NOMO-1 treated with DMSO at 0.1 percent for 48 hours (cell line): ENCODE data around the gene TNFRSF17.

Source experiments
- DNase-seq: peaks from one replicate; lab custom pipeline; 2025; ENCODE audit not compliant: unreplicated experiment; lab: John Stamatoyannopoulos, UW

TNFRSF17 gene

GRCh38 chr16:12000032-12000431 is 35.0 kb downstream of the TNFRSF17 start:
- DNase-seq = no peak

- DNase-seq = no peak
Measured at GRCh38 chr16:12002447-12003006, 37.5 kb downstream of the TNFRSF17 start.

- DNase-seq = no peak
Measured at GRCh38 chr16:12006637-12007036, 41.6 kb downstream of the TNFRSF17 start.

- no peak for DNase-seq
Measured at GRCh38 chr16:12009462-12009861, 44.5 kb downstream of the TNFRSF17 start.

DNA sequence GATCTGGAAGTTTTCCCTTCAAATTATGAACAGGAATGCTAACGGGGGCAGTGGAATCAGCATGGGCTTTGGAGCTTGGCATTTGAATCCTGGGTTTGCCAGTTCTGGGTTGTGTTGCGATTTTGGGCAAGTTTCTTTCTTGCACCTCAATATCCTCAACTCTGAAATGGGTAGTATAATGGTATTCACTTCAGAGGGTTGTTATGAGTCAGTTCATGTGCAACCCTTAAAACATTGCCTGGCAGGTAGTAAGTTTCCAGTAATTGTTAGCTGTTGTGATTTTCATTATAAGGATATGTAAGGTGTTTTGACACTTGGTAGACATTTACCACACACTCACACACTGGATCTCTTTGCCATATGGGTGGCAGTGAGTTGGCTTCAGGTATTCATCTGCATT is 44.9 kb downstream of the TNFRSF17 start:
- no peak for DNase-seq

GRCh38 chr16:12010388-12011251 is 45.6 kb downstream of the TNFRSF17 start:
- peak; percentile 23 for DNase-seq

DNA sequence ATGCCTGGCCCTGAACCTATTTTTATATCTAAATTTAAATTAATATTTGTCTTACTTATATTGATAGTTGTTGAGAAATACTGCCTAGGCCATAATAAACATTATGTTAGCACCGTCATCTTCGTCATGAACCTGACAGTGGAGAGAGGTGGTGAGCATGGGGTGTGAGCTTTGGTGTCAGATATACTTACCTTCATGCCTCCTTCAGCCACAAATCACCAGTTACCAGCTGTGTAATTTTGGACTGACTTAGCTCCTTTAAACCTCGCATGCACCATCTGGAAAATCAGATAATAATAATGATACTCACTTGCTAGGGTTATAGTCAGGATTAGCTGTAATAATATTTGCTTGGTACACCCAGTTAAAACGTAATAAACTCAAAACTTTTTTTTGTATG is 46.6 kb downstream of the TNFRSF17 start:
- DNase-seq = no peak

- no peak for DNase-seq
Measured at GRCh38 chr16:12016291-12016947, 51.4 kb downstream of the TNFRSF17 start.

DNA sequence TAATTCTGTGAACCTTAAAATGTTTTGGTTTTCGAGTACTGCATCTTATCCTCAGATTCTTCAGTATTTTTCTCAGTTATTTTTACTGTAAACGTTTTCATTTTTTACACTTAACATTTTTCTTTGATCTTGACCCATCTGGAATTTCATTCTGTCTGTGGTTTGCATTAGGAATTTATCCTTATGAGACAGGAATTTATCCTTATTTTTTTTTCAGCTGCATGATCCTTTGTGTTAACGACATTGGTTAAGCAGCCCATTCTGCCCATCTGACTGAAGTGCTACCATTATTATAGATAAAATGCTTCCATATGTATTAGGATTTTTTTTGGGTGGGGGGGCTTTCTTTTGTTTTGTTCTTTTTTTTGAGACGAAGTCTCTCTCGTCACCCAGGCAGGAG is 52.5 kb downstream of the TNFRSF17 start:
- no peak for DNase-seq
